ENCODE measurements around the gene STXBP4.

STXBP4 gene

DNA sequence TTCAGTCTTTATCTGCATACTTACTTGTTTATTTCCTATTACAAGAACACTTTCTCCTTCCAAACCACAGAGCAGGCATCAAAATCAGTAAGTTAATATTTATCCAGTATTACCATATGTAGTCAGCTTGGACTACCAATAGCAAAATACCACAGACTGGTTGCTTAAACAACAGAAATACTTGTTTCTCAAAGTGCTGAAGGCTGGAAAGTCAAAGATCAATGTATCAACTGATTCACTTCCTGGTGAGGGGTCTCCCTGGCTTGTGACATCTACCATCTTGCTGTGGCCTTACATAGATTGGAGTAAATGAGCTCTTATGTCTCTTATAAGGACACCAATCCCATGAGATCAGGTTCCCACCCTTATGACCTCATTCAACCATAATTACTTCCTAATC, 2.6 kb downstream of the STXBP4 start:
- Histone ChIP-seq H3K36me3 (ENCODE audit: insufficient read depth, insufficient read length, low read length) (peaks cover 16% of the 10 kb centered on the region), H3K4me3 (ENCODE audit: insufficient read length, low read depth) (no peak overlapping the region), H3K9me3 (ENCODE audit: insufficient read depth, low read length) (no peaks in the 10 kb centered on the region), H3K9ac (ENCODE audit: insufficient read length, low read depth) (no peak overlapping the region), H3K4me1 (ENCODE audit: insufficient read depth, insufficient read length) (no peaks in the 10 kb centered on the region), H3K27me3 (ENCODE audit: insufficient read depth, insufficient read length) (no peaks in the 10 kb centered on the region)
- TF ChIP-seq ZNF274 (IDR thresholded peaks at IDR 0.05; ENCODE audit: low read depth, low read length) (no peak), YY1 (IDR thresholded peaks at IDR 0.05; ENCODE audit: insufficient read depth, insufficient read length) (no peak), SUZ12 (IDR thresholded peaks at IDR 0.05; ENCODE audit: extremely low read depth, insufficient read depth, insufficient read length) (no peak)
- DNase-seq (ENCODE audit: low read depth, low spot score): no peak

DNA sequence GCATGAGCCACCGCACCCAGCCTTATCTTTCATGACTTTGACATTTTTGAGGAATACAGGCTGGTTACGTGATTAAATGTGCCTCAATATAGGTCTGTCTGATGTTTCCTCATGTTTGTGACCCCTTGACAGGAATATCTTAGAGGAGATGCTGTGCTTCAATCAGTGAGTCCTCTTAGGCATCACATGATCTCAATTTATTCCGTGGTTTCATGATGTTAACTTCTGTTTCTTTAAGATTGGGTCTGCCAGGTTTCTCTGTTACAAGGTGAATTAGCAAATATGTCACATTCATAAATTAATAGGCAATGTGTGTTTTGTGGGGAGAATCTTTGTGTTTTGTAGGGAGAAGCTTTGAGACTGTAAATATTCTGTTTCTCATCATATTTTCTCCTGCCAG, 3.3 kb downstream of the STXBP4 start:
- no peak for TF ChIP-seq SUZ12 (IDR thresholded peaks at IDR 0.05; ENCODE audit: extremely low read depth, insufficient read depth, insufficient read length)
- TF ChIP-seq YY1 (IDR thresholded peaks at IDR 0.05; ENCODE audit: insufficient read depth, insufficient read length): no peak
- no peak for TF ChIP-seq ZNF274 (IDR thresholded peaks at IDR 0.05; ENCODE audit: low read depth, low read length)
- peaks cover 16% of the 10 kb centered on the region for H3K36me3 ChIP-seq (ENCODE audit: insufficient read depth, insufficient read length, low read length)
- no peaks in the 10 kb centered on the region for H3K27me3 ChIP-seq (ENCODE audit: insufficient read depth, insufficient read length)
- H3K9ac ChIP-seq (ENCODE audit: insufficient read length, low read depth): no peak overlapping the region
- H3K4me3 ChIP-seq (ENCODE audit: insufficient read length, low read depth): no peak overlapping the region
- H3K9me3 ChIP-seq (ENCODE audit: insufficient read depth, low read length): peaks cover 6% of the 10 kb centered on the region
- H3K4me1 ChIP-seq (ENCODE audit: insufficient read depth, insufficient read length): no peaks in the 10 kb centered on the region
- DNase-seq (ENCODE audit: low read depth, low spot score): no peak

DNA sequence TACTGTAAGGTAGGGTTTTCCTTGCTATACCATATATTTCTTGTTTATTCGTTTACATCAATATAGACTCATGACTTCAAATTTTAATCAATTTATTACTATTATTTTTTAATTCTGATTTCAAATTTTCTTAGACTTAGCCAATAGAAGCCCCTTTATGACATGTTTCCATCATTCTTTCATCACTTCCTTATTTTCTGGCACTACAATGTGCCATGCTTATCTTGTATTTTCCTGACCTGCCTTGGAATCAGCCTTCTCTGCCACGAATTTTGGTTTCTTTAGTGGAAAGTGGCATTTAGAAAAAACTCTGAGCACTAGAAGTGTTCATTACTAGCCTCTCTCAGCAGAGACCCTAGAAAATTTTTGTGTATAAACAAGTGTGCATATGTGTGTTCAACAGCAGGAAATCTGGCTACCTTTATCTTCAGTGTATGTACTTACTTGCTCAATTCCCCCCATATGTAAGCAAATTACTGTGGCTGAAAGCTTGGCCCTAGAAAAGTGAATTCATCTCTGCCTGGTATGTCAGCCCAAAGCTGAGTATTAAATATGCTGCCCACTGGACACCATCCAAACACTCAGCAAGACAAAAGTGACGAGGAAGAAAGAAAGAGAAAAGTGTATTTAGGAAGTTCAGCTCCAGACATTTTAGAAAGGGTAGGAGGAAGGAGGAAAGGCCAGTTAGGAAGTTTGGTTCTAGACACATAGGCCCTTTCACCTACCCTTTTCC, 4.0 kb downstream of the STXBP4 start:
- TF ChIP-seq ZNF274 (IDR thresholded peaks at IDR 0.05; ENCODE audit: low read depth, low read length): no peak
- no peak for TF ChIP-seq YY1 (IDR thresholded peaks at IDR 0.05; ENCODE audit: insufficient read depth, insufficient read length)
- TF ChIP-seq SUZ12 (IDR thresholded peaks at IDR 0.05; ENCODE audit: extremely low read depth, insufficient read depth, insufficient read length): no peak
- peaks cover 10% of the 10 kb centered on the region for H3K9me3 ChIP-seq (ENCODE audit: insufficient read depth, low read length)
- no peak overlapping the region for H3K4me3 ChIP-seq (ENCODE audit: insufficient read length, low read depth)
- no peak overlapping the region for H3K9ac ChIP-seq (ENCODE audit: insufficient read length, low read depth)
- H3K27me3 ChIP-seq (ENCODE audit: insufficient read depth, insufficient read length): no peaks in the 10 kb centered on the region
- peaks cover 14% of the 10 kb centered on the region for H3K36me3 ChIP-seq (ENCODE audit: insufficient read depth, insufficient read length, low read length)
- no peaks in the 10 kb centered on the region for H3K4me1 ChIP-seq (ENCODE audit: insufficient read depth, insufficient read length)
- DNase-seq (ENCODE audit: low read depth, low spot score): no peak

DNA sequence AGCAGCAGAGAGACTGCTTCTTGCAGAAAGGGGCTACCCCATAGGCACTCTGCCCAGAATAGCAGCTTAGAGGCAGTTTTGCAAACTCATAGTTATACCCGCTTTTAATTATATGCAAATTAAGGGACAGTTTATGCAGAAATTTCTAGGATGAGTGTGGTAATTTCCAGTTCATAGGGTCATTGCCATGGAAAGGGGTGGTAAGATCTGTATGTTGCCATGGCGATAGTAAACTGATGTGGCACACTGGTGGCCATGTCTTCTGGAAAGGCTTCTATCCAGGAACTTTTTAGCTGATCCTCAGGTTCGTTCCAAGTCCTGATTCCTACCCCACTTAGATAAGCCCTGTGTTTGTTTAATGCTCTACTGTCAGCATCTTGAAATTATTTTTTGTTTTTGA, 6.2 kb downstream of the STXBP4 start:
- H3K36me3 ChIP-seq (ENCODE audit: insufficient read depth, insufficient read length, low read length): peaks cover 14% of the 10 kb centered on the region
- H3K4me1 ChIP-seq (ENCODE audit: insufficient read depth, insufficient read length): no peaks in the 10 kb centered on the region
- H3K4me3 ChIP-seq (ENCODE audit: insufficient read length, low read depth): no peak overlapping the region
- no peaks in the 10 kb centered on the region for H3K27me3 ChIP-seq (ENCODE audit: insufficient read depth, insufficient read length)
- H3K9me3 ChIP-seq (ENCODE audit: insufficient read depth, low read length): peaks cover 16% of the 10 kb centered on the region
- no peak for DNase-seq (ENCODE audit: low read depth, low spot score)
- TF ChIP-seq YY1 (IDR thresholded peaks at IDR 0.05; ENCODE audit: insufficient read depth, insufficient read length) (no peak), SUZ12 (IDR thresholded peaks at IDR 0.05; ENCODE audit: extremely low read depth, insufficient read depth, insufficient read length) (no peak), ZNF274 (IDR thresholded peaks at IDR 0.05; ENCODE audit: low read depth, low read length) (no peak)
- no peak overlapping the region for H3K9ac ChIP-seq (ENCODE audit: insufficient read length, low read depth)

DNA sequence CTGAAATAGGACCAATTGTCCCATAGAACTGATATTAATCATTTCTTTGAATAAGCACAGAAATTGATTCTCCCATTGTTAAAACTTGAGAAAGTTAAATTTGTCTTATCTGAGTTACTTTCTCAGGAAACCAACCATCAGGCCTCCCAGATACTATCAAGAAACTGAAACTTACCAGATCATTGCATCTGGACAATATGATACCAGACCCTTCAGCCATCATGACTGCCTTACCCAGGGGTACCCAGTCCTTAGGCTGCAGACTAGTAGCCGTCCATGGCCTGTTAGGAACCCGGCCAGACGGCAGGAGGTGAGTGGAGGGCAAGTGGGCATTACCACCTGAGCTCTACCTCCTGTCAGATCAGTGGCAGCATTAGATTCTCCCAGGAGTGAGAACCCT, 7.8 kb downstream of the STXBP4 start:
- H3K27me3 ChIP-seq (ENCODE audit: insufficient read depth, insufficient read length): no peaks in the 10 kb centered on the region
- TF ChIP-seq ZNF274 (IDR thresholded peaks at IDR 0.05; ENCODE audit: low read depth, low read length): no peak
- no peak for TF ChIP-seq SUZ12 (IDR thresholded peaks at IDR 0.05; ENCODE audit: extremely low read depth, insufficient read depth, insufficient read length)
- no peaks in the 10 kb centered on the region for H3K4me1 ChIP-seq (ENCODE audit: insufficient read depth, insufficient read length)
- no peak overlapping the region for H3K4me3 ChIP-seq (ENCODE audit: insufficient read length, low read depth)
- peaks cover 29% of the 10 kb centered on the region for H3K9me3 ChIP-seq (ENCODE audit: insufficient read depth, low read length)
- no peak for DNase-seq (ENCODE audit: low read depth, low spot score)
- H3K9ac ChIP-seq (ENCODE audit: insufficient read length, low read depth): no peak overlapping the region
- H3K36me3 ChIP-seq (ENCODE audit: insufficient read depth, insufficient read length, low read length): peaks cover 8% of the 10 kb centered on the region

DNA sequence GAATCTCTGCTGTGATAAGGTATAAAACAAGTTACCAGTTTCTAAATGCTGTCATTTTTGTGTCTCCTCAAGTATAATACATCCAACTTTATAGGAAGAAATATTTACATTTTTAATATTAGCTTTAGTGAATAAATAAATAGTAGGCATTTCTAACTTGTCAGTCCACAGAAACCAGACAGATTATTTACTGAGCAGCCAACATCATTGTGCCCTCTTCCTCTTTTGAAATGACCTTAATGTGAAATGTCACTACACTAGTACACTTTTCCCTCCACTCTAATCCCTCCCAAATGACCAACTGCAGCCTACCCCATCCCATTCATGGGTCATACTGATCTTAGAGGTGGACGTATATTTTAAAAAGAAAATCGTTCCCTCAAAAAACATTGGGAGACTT, 9.2 kb downstream of the STXBP4 start:
- Histone ChIP-seq H3K27me3 (ENCODE audit: insufficient read depth, insufficient read length) (no peaks in the 10 kb centered on the region), H3K9ac (ENCODE audit: insufficient read length, low read depth) (no peak overlapping the region), H3K4me3 (ENCODE audit: insufficient read length, low read depth) (no peak overlapping the region), H3K4me1 (ENCODE audit: insufficient read depth, insufficient read length) (no peaks in the 10 kb centered on the region), H3K36me3 (ENCODE audit: insufficient read depth, insufficient read length, low read length) (peaks cover 7% of the 10 kb centered on the region), H3K9me3 (ENCODE audit: insufficient read depth, low read length) (peaks cover 29% of the 10 kb centered on the region)
- no peak for TF ChIP-seq SUZ12 (IDR thresholded peaks at IDR 0.05; ENCODE audit: extremely low read depth, insufficient read depth, insufficient read length)
- DNase-seq (ENCODE audit: low read depth, low spot score): no peak

DNA sequence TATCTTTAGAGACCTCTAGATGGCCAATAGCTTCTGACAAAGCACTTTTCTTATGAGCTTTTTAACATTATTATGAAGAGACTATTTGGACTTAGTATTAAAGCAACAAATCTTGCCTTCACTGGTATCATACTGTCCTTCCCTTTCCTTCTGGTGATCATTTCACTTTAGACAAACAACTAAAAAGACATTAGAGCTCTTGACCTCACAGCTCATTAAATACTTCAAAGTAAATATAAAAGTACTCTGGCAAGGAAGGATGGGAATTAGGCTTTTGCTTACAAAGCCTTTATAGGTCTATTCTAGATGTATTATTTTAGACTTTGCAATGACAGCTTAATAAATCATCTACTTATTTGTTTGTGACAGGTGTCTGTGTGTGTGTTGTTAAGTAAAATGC, 11.1 kb downstream of the STXBP4 start:
- H3K36me3 ChIP-seq (ENCODE audit: insufficient read depth, insufficient read length, low read length): peaks cover 7% of the 10 kb centered on the region
- H3K4me3 ChIP-seq (ENCODE audit: insufficient read length, low read depth): no peak overlapping the region
- TF ChIP-seq ZNF274 (IDR thresholded peaks at IDR 0.05; ENCODE audit: low read depth, low read length) (no peak), YY1 (IDR thresholded peaks at IDR 0.05; ENCODE audit: insufficient read depth, insufficient read length) (no peak), SUZ12 (IDR thresholded peaks at IDR 0.05; ENCODE audit: extremely low read depth, insufficient read depth, insufficient read length) (no peak)
- no peaks in the 10 kb centered on the region for H3K4me1 ChIP-seq (ENCODE audit: insufficient read depth, insufficient read length)
- DNase-seq (ENCODE audit: low read depth, low spot score): no peak
- peaks cover 29% of the 10 kb centered on the region for H3K9me3 ChIP-seq (ENCODE audit: insufficient read depth, low read length)
- no peak overlapping the region for H3K9ac ChIP-seq (ENCODE audit: insufficient read length, low read depth)
- no peaks in the 10 kb centered on the region for H3K27me3 ChIP-seq (ENCODE audit: insufficient read depth, insufficient read length)
